PC-3 (cell line): ENCODE results near the gene AUTS2. TPM values are rescaled to one million over a fixed set of nuclear protein-coding genes. Genes with fewer than 3 reads are reported as not detected.

Experiments
- ATAC-seq: fragments of 200-7000 bp; cut with Tn5 transposase; 2 replicates; pipeline ENCODE4 v1.9.1; 2020; ENCODE audit warnings: mild to moderate bottlenecking, moderate library complexity
- BruUV-seq: library from RNA; stranded (reverse); fragments of 400-500 nt; replicated peaks from 2 replicates; lab custom pipeline; 2021; lab: Mats Ljungman, UMichigan
- CTCF ChIA-PET: fragments of 300-600 bp; sonication (Branson Sonifier 250); formaldehyde crosslinking; loops from one replicate; lab custom pipeline; 2022; ENCODE audit warnings: antibody characterized with exemption; lab: Charles Lee
- POLR2A ChIA-PET: fragments of 300-600 bp; sonication (Branson Sonifier 250); formaldehyde crosslinking; loops from one replicate; lab custom pipeline; 2022; ENCODE audit warnings: antibody characterized with exemption; ENCODE audit not compliant: unreplicated experiment; lab: Charles Lee
- DNase-seq: peaks from one replicate; pipeline ENCODE4 v3.0.0-alpha.2; 2015
- H2AFZ ChIP-seq: fragments of 300-600 bp; sonication (generic); 2 replicates; pipeline ENCODE4 v1.6.0; 2016; ENCODE audit warnings: antibody characterized with exemption, low read length
- H3F3A ChIP-seq: fragments of 300-600 bp; sonication (generic); one replicate; pipeline ENCODE4 v1.6.0; 2017; ENCODE audit warnings: antibody characterized with exemption, low read length, control low read depth, mild to moderate bottlenecking; ENCODE audit not compliant: unreplicated experiment
- H3K27ac ChIP-seq: fragments of 300-600 bp; sonication (generic); 2 replicates; pipeline ENCODE4 v1.5.1; 2016; ENCODE audit warnings: mild to moderate bottlenecking, low read length
- H3K27me3 ChIP-seq: fragments of 300-600 bp; sonication (generic); 2 replicates; pipeline ENCODE4 v1.6.1; 2016; ENCODE audit warnings: low read length, mixed read lengths
- H3K36me3 ChIP-seq: fragments of 300-600 bp; sonication (generic); 2 replicates; pipeline ENCODE4 v1.6.1; 2016; ENCODE audit warnings: low read depth, mixed run types, low read length, mixed read lengths
- H3K4me1 ChIP-seq: fragments of 300-600 bp; sonication (generic); 2 replicates; pipeline ENCODE4 v1.5.1; 2016; ENCODE audit warnings: low read length; ENCODE audit not compliant: insufficient read depth
- H3K4me2 ChIP-seq: fragments of 300-600 bp; sonication (generic); 2 replicates; pipeline ENCODE4 v1.6.0; 2016; ENCODE audit warnings: low read length
- H3K4me3 ChIP-seq: fragments of 300-600 bp; sonication (generic); 2 replicates; pipeline ENCODE4 v1.5.1; 2016; ENCODE audit warnings: mild to moderate bottlenecking, low read length, mixed read lengths
- H3K79me2 ChIP-seq: fragments of 300-600 bp; sonication (generic); 2 replicates; pipeline ENCODE4 v1.6.1; 2017; ENCODE audit warnings: low read length, mixed read lengths
- H3K9ac ChIP-seq: fragments of 300-600 bp; sonication (generic); 2 replicates; pipeline ENCODE4 v1.6.0; 2016; ENCODE audit warnings: mild to moderate bottlenecking, low read length
- H3K9me2 ChIP-seq: fragments of 300-600 bp; sonication (generic); replicated peaks from 2 replicates; pipeline ENCODE4 v1.6.1; 2016; ENCODE audit warnings: mixed run types, low read length, mixed read lengths
- H3K9me3 ChIP-seq: fragments of 300-600 bp; sonication (generic); 2 replicates; pipeline ENCODE4 v1.6.1; 2016; ENCODE audit warnings: low read length, mixed read lengths
- H4K20me1 ChIP-seq: fragments of 300-600 bp; sonication (generic); 2 replicates; pipeline ENCODE4 v1.6.1; 2016; ENCODE audit warnings: low read length, mixed read lengths
- CTCF ChIP-seq: fragments of 300-600 bp; sonication (generic); conservative IDR thresholded peaks from 2 replicates; pipeline ENCODE4 v1.5.1; 2017; ENCODE audit warnings: antibody characterized with exemption, low read depth, mild to moderate bottlenecking, low read length
- EZH2 ChIP-seq: fragments of 300-600 bp; sonication (generic); IDR thresholded peaks from one replicate; pipeline ENCODE4 v1.6.1; 2017; ENCODE audit warnings: antibody characterized with exemption, mild to moderate bottlenecking, low read length; ENCODE audit not compliant: unreplicated experiment
- EZH2phosphoT487 ChIP-seq: fragments of 300-600 bp; sonication (generic); IDR thresholded peaks from 2 replicates; pipeline ENCODE4 v1.6.1; 2018; ENCODE audit warnings: mild to moderate bottlenecking, antibody characterized with exemption, low read length, borderline replicate concordance
- intact Hi-C: fragments of 100-400 bp; cut with micrococcal nuclease; formaldehyde crosslinking; loops from 2 replicates; pipeline ENCODE4 v1.9.0; 2023
- total RNA-seq: library from RNA; depleted of rRNA; stranded (reverse); fragments of >200 nt; gene quantifications from 2 replicates; pipeline ENCODE4 v1.2.3, GENCODE V29; 2014

Gene AUTS2
- total RNA-seq, 1 experiment from 2014 or later: not detected

GRCh38 chr7:69640925-69641594 lies 42.8 kb downstream of the AUTS2 start:
- TF ChIP-seq EZH2: no peak
- no peak for TF ChIP-seq EZH2phosphoT487
- TF ChIP-seq CTCF: no peak
- Histone ChIP-seq H3K27ac (no peak overlapping the region), H3K9me2 (no peaks in the 10 kb centered on the region), H3K36me3 (no peaks in the 10 kb centered on the region), H3F3A (no peaks in the 10 kb centered on the region), H3K27me3 (no peaks in the 10 kb centered on the region), H3K4me2 (no peak overlapping the region), H3K9ac (no peak overlapping the region), H3K79me2 (no peaks in the 10 kb centered on the region), H2AFZ (no peak overlapping the region), H3K4me3 (no peak overlapping the region), H3K4me1 (no peaks in the 10 kb centered on the region), H3K9me3 (0 out of 2 replicates have a peak, but pooled peaks cover 12% of the 10 kb centered on the region), H4K20me1 (no peaks in the 10 kb centered on the region)
- BruUV-seq: no TSS peak
- intact Hi-C loops: no loop called here
- CTCF ChIA-PET: no interaction called here
- ATAC-seq: no peak
- DNase-seq: no peak
- POLR2A ChIA-PET: no interaction called here

GRCh38 chr7:69643265-69643664 lies 45.0 kb downstream of the AUTS2 start:
- H2AFZ ChIP-seq: no peak overlapping the region
- DNase-seq (no peak), ATAC-seq (no peak)
- H3F3A ChIP-seq: no peaks in the 10 kb centered on the region
- no peaks in the 10 kb centered on the region for H4K20me1 ChIP-seq
- H3K4me1 ChIP-seq: no peaks in the 10 kb centered on the region
- ChIA-PET CTCF (no interaction called here), POLR2A (no interaction called here)
- TF ChIP-seq EZH2phosphoT487 (no peak), EZH2 (no peak), CTCF (no peak)
- no peak overlapping the region for H3K9ac ChIP-seq
- H3K9me2 ChIP-seq: no peaks in the 10 kb centered on the region
- 0 out of 2 replicates have a peak, but pooled peaks cover 20% of the 10 kb centered on the region for H3K9me3 ChIP-seq
- intact Hi-C loops: no loop called here
- H3K4me2 ChIP-seq: no peak overlapping the region
- BruUV-seq: no TSS peak
- H3K4me3 ChIP-seq: no peak overlapping the region
- no peaks in the 10 kb centered on the region for H3K36me3 ChIP-seq
- no peaks in the 10 kb centered on the region for H3K27me3 ChIP-seq
- H3K27ac ChIP-seq: no peak overlapping the region
- H3K79me2 ChIP-seq: no peaks in the 10 kb centered on the region

- no peak for DNase-seq
- no peak for ATAC-seq
- Histone ChIP-seq H2AFZ (no peak overlapping the region), H4K20me1 (no peaks in the 10 kb centered on the region), H3K79me2 (no peaks in the 10 kb centered on the region), H3K27ac (no peak overlapping the region), H3K4me2 (no peak overlapping the region), H3F3A (no peaks in the 10 kb centered on the region), H3K9me3 (0 out of 2 replicates have a peak, but pooled peaks cover 16% of the 10 kb centered on the region), H3K4me3 (no peak overlapping the region), H3K4me1 (no peaks in the 10 kb centered on the region), H3K27me3 (no peaks in the 10 kb centered on the region), H3K9ac (no peak overlapping the region), H3K9me2 (no peaks in the 10 kb centered on the region), H3K36me3 (no peaks in the 10 kb centered on the region)
- POLR2A ChIA-PET: no interaction called here
- intact Hi-C loops: no loop called here
- BruUV-seq: no TSS peak
- TF ChIP-seq EZH2phosphoT487 (no peak), EZH2 (no peak), CTCF (no peak)
- CTCF ChIA-PET: no interaction called here
Measured at GRCh38 chr7:69643708-69644445, 45.6 kb downstream of the AUTS2 start.
